ENCODE results near the gene GPX8. TPM values are rescaled to one million over a fixed set of nuclear protein-coding genes. Genes with fewer than 3 reads are reported as not detected.

GPX8 gene
- total RNA-seq, 1 experiment from 2014 or later = 129 TPM

DNA sequence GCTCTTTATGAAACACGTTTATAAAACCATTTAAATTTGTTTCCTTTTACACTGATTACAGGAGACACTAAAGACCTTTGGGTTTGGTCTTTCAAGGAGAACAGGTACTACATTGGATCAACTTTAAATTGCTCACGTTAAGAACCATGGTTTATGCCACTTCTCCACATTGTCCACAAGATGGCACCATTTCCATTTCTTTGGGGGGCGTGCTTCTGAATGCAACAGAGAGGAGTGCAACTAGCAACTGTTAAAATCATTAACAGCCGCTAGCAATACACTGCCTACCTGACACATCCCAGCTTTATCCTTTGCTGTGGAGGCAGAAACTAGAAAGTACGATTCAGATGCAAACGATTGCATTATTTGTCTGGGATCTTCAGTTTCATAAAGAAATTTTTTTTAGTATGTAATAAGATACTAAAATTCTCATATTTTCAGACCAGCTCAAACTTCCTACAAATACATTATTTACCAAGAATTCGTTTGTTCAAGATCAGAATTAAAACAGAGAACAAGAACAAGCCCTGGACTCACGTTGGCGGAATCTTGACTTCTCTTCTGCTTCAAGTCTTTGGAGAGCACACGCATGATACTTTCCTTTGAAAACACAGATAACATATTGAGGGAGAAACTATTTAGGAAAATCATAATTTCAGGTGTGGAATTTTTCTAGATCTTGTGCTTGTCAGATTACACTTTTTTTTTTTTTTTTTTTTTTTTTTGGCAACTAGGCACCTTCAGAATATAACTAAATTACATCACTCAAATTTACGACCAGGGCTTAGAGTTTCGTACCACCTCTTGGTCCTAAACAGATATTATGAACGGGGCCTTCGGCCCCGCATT, 12.3 kb downstream of the GPX8 start:
- peak; percentile 84 for DNase-seq (ENCODE audit: low read depth)

- DNase-seq (ENCODE audit: low read depth) = peak; percentile 61
These were observed 13.1 kb downstream of the GPX8 start, which contains the start of gene CDC20B for GRCh38 chr5:55172937-55173686. Gene CDC20B (minus strand): TSS chr5:55173177. CDS start chr5:55173000, 177 bp downstream.

DNA sequence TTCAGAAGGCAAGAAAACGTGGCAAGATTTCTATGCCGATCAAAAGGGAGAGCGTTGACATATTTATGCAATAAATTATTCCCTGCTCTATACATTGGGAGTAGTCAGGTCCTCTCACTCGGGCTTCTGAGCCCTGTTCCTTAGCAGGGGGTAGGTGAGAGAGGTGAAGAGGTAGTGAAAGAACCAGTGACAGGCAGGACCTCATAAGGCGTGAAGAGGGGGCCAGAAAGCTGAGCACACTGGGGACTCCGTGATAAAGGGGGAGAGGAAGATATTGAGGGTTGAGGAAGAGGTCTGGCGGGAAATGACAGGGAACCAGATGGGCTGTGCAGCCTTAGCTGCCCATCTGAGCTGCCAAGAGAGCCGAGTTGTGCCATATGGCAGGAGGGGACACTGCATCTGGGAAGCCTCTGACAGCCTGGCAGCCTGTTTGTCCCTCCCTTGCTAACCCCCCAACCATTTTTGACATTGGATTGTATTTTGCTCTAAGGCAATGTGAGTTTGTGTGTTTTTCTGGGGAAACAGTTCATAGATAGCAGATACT, 13.8 kb downstream of the GPX8 start:
- no peak for DNase-seq (ENCODE audit: low read depth)

DNA sequence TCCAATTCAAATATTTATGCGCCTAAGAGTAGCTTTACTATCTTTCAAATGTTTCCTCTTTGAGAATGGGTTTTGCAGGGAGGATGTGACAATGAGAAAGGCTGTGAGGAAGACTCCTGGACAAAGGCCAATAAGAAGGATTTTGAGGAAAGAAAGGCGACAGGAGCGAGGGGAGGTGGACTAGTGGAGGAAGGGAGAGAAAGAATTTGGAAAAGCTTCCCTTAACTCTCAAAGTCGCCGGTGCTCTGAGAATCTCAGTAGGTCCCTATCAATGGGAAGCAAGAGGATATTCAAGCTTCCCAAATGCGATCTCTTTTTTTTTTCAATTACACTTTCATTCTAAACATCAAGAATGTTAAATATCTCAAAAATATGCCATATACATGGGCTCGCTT, 15.8 kb downstream of the GPX8 start:
- no peak for DNase-seq (ENCODE audit: low read depth)

GRCh38 chr5:55176176-55176818, 16.3 kb downstream of the GPX8 start:
- DNase-seq (ENCODE audit: low read depth) = peak; percentile 28

GRCh38 chr5:55177078-55177477, 17.1 kb downstream of the GPX8 start:
- no peak for DNase-seq (ENCODE audit: low read depth)

DNA sequence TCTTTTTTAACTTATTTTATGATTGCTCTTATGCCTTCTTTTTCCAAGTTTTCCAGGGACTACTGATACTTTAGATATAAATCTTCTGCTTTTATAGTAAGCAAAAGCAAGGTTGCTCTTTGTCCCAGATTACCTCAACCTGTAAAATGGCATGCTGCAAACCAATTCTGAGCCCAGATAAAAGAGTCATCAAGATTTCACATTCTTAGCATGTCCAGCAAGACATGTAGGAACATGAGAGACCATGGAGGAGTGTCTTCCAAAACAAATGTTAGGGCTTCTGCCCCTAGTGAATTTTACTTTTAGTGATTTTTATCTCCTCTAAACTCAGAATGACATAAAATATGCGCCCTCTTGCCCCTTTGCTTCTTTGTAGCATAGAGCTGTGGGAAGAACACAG, 20.0 kb downstream of the GPX8 start:
- DNase-seq (ENCODE audit: low read depth) = no peak

DNA sequence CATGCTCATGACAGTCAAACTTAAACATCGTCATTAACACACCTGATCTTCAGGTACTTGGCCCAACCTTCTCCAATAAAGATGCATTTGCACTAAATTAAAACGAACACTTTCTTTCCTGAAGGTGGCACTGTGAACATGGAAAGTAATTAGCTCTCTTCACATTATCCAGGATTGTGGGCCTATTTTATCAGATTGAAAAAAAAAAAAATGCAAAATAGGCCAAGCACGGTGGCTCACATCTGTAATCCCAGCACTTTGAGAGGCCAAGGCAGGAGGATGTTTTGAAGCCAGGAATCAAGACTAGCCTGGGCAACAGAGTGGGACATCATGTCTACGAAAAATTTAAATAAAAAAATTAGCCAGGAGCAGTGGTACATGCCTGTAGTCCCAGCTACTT, 27.4 kb downstream of the GPX8 start:
- no peak for DNase-seq (ENCODE audit: low read depth)

GRCh38 chr5:55188656-55189540, 28.9 kb downstream of the GPX8 start:
- DNase-seq (ENCODE audit: low read depth) = no peak

GRCh38 chr5:55191165-55191564, 31.2 kb downstream of the GPX8 start:
- DNase-seq (ENCODE audit: low read depth) = peak; percentile 29

GRCh38 chr5:55205001-55205400, 45.0 kb downstream of the GPX8 start:
- no peak for DNase-seq (ENCODE audit: low read depth)

- DNase-seq (ENCODE audit: low read depth) = no peak
These were observed 51.4 kb downstream of the GPX8 start for GRCh38 chr5:55211184-55211874.

Other genes starting within 250 kb of the GPX8 start
- gene ESM1, start 174.6 kb upstream of the GPX8 start, total RNA-seq (2014; rRNA removed) = 0.98 and 6.7 TPM in 2 replicates
- gene GZMK, start 135.9 kb upstream of the GPX8 start, total RNA-seq (2014; rRNA removed) = not detected in 2 replicates
- not detected in 2 replicates for gene GZMA, start 57.5 kb upstream of the GPX8 start, total RNA-seq (2014; rRNA removed)
- gene CDC20B, start 13.0 kb downstream of the GPX8 start, total RNA-seq (2014; rRNA removed) = not detected in 2 replicates
- 0.29 and 0.38 TPM in 2 replicates for gene MCIDAS, start 67.1 kb downstream of the GPX8 start, total RNA-seq (2014; rRNA removed)
- 0.23 and 0.32 TPM in 2 replicates for gene CCNO, start 73.4 kb downstream of the GPX8 start, total RNA-seq (2014; rRNA removed)
- 37.8 and 40.3 TPM in 2 replicates for gene DHX29, start 147.5 kb downstream of the GPX8 start, total RNA-seq (2014; rRNA removed)
- 110 and 115 TPM in 2 replicates for gene MTREX, start 147.8 kb downstream of the GPX8 start, total RNA-seq (2014; rRNA removed)

All from LHCN-M2 (cell line).